ENCODE measurements around the gene TMEM200A. TPM values are rescaled to one million over a fixed set of nuclear protein-coding genes. Genes with fewer than 3 reads are reported as not detected.

Gene TMEM200A
- total RNA-seq, 3 donors from 2014 or later = 0.54 to 1.6 (median 0.58) TPM

DNA sequence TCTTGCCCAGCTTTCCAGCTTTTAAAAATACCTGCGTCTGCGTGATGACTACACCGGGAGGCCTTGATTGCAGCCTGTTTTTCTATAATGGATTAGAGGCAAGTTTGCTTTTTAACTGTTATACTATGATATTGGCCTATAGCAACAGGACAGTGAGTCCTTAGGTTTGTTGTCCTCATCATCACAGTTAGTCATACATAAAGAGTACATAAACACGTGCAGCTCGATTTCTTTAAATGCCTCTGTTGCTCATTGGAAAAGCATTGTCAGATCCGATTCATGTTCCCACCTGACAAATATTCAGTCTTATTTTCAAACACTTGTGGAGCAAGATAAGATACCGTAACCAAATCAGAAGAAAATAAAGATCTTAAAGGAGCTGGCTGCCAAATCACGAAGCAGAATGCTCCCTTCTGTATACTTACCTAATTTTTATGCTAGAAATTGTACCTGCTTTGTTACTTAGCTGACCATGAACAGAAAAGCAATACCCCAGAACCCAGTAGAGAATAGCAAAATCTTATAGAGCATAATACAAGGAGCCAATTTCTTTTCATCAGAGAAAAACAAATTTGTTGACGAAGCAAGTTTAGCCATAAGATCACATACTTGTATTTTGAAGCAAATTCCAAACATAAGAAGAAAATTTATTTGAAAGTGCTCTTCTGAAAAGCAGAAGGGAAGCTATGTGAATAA is 100.4 kb downstream of the TMEM200A start:
- peaks cover 11% of the 10 kb centered on the region for H3K4me1 Mint-ChIP-seq (ENCODE audit: low read depth)
- no peaks in the 10 kb centered on the region for H3K9me3 Mint-ChIP-seq
- DNase-seq (no peak), ATAC-seq (no peak)
- no peak overlapping the region for H3K4me3 Mint-ChIP-seq
- H3K36me3 Mint-ChIP-seq (ENCODE audit: insufficient read depth) = no peaks in the 10 kb centered on the region
- no peaks in the 10 kb centered on the region for H3K27me3 Mint-ChIP-seq (ENCODE audit: low read depth)

DNA sequence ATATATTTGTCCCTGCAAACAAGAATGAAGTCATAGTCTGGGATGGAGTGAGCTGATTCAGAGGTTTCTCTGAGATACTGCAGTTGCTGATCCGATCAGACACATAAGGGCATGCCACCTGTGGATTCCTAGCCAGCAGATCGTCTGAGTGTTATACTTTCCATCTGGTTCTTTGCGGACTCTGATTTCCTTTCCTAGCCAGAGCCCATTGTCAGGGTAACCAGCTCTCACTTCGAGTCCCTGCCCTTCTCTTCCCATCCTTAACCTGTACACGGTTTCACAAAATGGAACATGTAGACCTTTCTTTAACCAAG is 100.9 kb downstream of the TMEM200A start:
- no peak for ATAC-seq
- Mint-ChIP-seq H3K9me3 (no peaks in the 10 kb centered on the region), H3K4me1 (ENCODE audit: low read depth) (peaks cover 9% of the 10 kb centered on the region), H3K4me3 (no peak overlapping the region), H3K36me3 (ENCODE audit: insufficient read depth) (no peaks in the 10 kb centered on the region), H3K27me3 (ENCODE audit: low read depth) (no peaks in the 10 kb centered on the region)
- DNase-seq = no peak

DNA sequence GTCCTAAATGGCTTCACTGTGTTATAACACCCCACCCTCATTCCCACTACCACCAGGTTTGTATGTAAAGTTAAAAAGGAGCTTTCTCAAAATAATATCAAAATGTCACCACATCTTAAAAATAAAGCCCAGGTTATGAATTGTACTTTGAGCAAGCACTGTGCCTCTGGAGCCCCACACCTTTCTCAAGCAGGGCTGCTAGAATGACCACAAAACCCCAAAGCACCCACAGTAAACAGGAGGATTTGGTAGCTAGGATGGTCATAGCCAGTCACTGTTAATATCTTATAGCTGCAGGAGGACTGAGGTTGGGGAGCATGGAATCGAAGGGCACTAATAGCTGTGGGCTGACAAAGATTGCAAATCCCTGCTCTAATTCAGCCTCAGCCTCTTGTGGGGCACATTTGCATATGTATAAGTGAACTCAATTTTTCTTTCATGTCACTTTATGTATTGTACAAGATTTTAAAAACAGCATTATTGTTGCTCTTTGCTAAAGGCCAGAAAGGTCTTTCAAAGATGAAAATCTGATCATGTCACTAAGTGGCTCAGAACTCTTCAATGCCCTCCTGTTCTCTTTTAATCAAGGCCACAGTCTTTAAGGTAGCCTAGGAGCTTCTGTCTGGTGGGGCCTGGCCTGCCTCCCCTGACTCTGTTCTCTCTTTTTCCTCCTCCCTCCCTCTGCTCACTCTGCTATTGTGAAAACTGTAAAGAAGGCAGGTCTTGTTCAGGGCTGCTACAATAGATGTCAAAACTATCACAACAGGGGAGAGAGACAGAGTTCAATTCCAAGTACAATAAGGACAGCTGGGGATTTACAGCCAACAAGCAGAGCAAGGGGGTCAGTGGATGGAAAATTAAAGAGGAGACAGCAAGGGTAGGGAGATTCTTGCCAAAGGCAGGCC is 101.6 kb downstream of the TMEM200A start:
- no peak overlapping the region for H3K4me3 Mint-ChIP-seq
- no peak for ATAC-seq
- H3K9me3 Mint-ChIP-seq = peaks cover 4% of the 10 kb centered on the region
- H3K36me3 Mint-ChIP-seq (ENCODE audit: insufficient read depth) = no peaks in the 10 kb centered on the region
- DNase-seq = no peak
- no peaks in the 10 kb centered on the region for H3K27me3 Mint-ChIP-seq (ENCODE audit: low read depth)
- peaks cover 6% of the 10 kb centered on the region for H3K4me1 Mint-ChIP-seq (ENCODE audit: low read depth)

DNA sequence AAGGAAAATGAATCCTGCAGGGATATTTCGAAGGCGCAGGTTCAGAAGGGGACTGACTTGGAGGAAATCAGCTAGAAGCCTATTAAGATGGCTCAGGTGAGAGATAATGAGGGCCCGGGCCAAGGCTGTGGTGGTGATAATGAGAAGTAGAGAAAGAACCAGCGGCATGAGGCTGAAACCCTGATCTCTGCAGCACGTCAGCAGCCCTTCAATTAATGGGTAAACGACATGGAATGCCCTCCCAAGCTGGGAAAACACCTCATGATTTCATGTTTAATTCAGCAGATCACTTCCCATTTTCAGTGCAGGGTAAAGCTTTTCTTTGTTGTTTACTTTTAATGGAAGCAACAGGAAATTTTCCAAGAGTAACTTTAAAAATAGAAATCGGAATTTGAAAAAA is 104.9 kb downstream of the TMEM200A start:
- DNase-seq = no peak
- Mint-ChIP-seq H3K27me3 (ENCODE audit: low read depth) (no peaks in the 10 kb centered on the region), H3K4me3 (no peak overlapping the region), H3K9me3 (peaks cover 10% of the 10 kb centered on the region), H3K4me1 (ENCODE audit: low read depth) (peaks cover 6% of the 10 kb centered on the region), H3K36me3 (ENCODE audit: insufficient read depth) (no peaks in the 10 kb centered on the region)
- no peak for ATAC-seq

DNA sequence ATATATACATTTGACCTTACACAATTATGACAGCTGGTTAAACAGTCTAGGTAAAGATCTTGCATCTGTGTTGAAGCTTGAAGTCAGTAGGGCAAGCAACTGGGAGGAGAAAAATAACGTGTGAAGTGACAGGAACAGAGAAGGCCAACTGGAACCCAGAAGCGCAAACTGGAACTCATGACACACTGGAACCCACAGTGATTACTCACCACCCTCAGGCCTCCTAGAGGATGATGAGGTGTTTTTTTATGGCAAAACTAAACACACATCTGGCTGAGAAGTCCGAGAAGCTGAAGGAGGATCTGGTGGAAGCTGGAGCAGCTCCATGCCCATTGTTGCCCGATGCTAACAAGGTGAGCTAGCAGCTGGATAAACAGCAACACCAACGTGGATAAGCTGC is 108.1 kb downstream of the TMEM200A start:
- peaks cover 5% of the 10 kb centered on the region for H3K36me3 Mint-ChIP-seq (ENCODE audit: insufficient read depth)
- peaks cover 19% of the 10 kb centered on the region for H3K9me3 Mint-ChIP-seq
- no peaks in the 10 kb centered on the region for H3K4me1 Mint-ChIP-seq (ENCODE audit: low read depth)
- no peaks in the 10 kb centered on the region for H3K27me3 Mint-ChIP-seq (ENCODE audit: low read depth)
- DNase-seq (no peak), ATAC-seq (peak in 1 of 2 donors; percentile 40)
- H3K4me3 Mint-ChIP-seq = no peak overlapping the region

DNA sequence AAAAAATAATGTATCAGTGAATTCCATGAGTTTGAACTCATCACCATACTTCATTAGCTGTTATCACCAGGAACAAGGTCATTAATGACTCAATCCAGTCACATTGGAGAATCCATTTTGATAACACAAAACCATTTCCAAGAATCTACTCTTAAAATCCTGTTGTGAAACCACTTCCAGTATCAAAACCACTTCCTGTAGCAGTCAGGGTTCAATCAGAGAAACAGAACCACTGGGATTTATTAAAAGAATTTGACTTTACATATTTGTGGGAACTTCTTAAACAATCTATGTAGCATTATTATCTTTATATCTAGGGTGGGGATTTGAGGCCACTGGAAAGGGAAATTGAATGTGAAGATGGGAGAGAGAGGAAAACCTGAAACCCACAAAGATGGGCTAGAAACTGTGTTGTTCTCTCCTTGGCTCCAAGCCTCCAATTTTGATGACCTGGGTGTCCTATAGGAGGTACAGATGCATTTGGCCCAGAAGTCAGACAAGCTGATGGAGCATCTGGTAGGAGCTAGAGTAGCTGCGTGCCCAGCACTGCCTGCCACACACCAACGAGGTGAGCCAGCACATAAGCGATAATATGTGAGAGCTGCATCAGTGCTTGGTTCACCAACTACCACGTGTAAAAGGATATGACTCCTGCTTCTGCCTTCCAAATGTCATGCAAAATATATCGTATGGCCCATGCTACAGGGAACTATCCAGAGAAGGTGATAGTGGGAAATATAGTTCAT is 117.0 kb downstream of the TMEM200A start:
- Mint-ChIP-seq H3K4me3 (no peak overlapping the region), H3K36me3 (ENCODE audit: insufficient read depth) (no peaks in the 10 kb centered on the region), H3K9me3 (no peaks in the 10 kb centered on the region), H3K4me1 (ENCODE audit: low read depth) (peaks cover 24% of the 10 kb centered on the region), H3K27me3 (ENCODE audit: low read depth) (no peaks in the 10 kb centered on the region)
- ATAC-seq (no peak), DNase-seq (no peak)

DNA sequence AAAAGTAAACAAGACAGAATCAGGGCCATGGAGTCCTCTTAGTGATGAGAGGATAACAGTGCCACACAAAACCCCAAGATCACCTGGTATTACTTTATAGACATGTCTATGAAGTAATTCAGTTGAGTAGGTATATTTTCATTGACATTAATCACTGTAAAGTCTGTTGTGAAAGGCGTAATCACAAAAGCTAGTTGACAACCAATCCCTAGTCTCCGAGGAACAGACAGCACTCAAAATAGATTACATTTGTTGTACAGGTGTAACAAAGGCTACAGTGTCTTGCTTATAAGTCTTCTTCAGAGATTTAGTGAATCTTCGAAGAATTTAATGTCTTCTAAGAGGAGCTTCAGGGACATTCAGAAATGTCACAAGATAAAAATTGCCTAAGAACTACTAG is 120.1 kb downstream of the TMEM200A start:
- Mint-ChIP-seq H3K27me3 (ENCODE audit: low read depth) (no peaks in the 10 kb centered on the region), H3K4me3 (no peak overlapping the region), H3K9me3 (peaks cover 3% of the 10 kb centered on the region), H3K4me1 (ENCODE audit: low read depth) (peaks cover 29% of the 10 kb centered on the region), H3K36me3 (ENCODE audit: insufficient read depth) (no peaks in the 10 kb centered on the region)
- DNase-seq = no peak
- no peak for ATAC-seq

DNA sequence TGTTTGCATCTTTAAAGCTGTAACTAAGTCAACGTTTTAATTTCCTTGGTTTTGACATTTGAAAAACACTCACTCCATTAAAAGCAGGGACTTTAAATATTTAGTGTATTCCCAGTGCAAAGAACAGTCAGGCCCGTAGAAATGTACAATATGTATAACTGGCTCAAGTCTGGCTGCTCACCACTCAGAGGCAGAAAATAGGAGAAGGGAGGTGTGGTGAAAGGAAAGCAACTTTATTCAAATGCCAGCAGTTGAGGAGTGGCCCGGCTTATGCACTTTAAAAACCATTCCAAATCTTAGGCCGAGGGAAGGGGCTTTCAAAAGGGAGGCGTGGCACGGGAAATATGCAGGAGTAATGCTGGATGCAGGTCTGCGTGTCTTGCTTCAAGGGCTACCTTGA is 120.6 kb downstream of the TMEM200A start:
- no peaks in the 10 kb centered on the region for H3K36me3 Mint-ChIP-seq (ENCODE audit: insufficient read depth)
- no peaks in the 10 kb centered on the region for H3K27me3 Mint-ChIP-seq (ENCODE audit: low read depth)
- ATAC-seq (no peak), DNase-seq (no peak)
- H3K4me3 Mint-ChIP-seq = no peak overlapping the region
- peaks cover 28% of the 10 kb centered on the region for H3K4me1 Mint-ChIP-seq (ENCODE audit: low read depth)
- peaks cover 5% of the 10 kb centered on the region for H3K9me3 Mint-ChIP-seq

DNA sequence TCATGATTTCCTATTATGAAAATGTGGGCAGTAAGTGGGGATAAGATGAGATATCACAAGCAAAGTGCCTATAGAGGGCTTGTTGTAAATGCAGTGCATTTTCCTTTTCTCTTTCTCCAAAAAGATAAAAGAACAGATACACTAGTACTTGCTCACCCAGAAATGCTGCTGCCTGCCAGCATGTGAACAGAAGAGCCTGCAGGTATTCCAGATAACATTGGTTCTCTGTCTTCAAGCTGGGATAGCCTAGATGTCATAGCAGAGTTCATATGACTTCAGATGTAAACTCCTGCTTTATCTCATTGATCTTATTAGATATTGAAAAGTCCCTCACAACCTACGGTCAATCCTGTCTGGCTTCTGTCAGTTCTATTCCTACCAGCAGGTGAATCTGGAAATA is 123.7 kb downstream of the TMEM200A start:
- Mint-ChIP-seq H3K4me1 (ENCODE audit: low read depth) (peaks cover 6% of the 10 kb centered on the region), H3K27me3 (ENCODE audit: low read depth) (no peaks in the 10 kb centered on the region), H3K36me3 (ENCODE audit: insufficient read depth) (no peaks in the 10 kb centered on the region), H3K4me3 (no peak overlapping the region), H3K9me3 (peaks cover 8% of the 10 kb centered on the region)
- DNase-seq (no peak), ATAC-seq (no peak)

Other genes starting within 250 kb of the TMEM200A start
- 1 to 10 TPM; 2.1 to 2.9 (median 2.2) TPM for gene SAMD3, start 143.1 kb upstream of the TMEM200A start, total RNA-seq